IPS-18c (cell line): ENCODE results near the gene RAI14.
"Not testable (repeated sequence)": the region's sequence is repeated elsewhere in the genome, so short reads cannot be mapped to it uniquely, and the experiment has no call there.

Experiments
- H3K4me3 ChIP-seq: 2 replicates; pipeline ENCODE4 v1.7.0; 2013; ENCODE audit warnings: low read depth, mild to moderate bottlenecking, low read length, moderate library complexity; ENCODE audit not compliant: insufficient read depth
- H3K9me3 ChIP-seq: one replicate; pipeline ENCODE4 v1.6.1; 2013; ENCODE audit warnings: mild to moderate bottlenecking, low read length, moderate library complexity; ENCODE audit not compliant: control insufficient read depth, insufficient read depth

RAI14 gene

GRCh38 chr5:34731435-34732232 lies 75.5 kb downstream of the RAI14 start:
- H3K9me3 ChIP-seq: peaks cover 12% of the 10 kb centered on the region
- H3K4me3 ChIP-seq: no peak overlapping the region

- Histone ChIP-seq H3K9me3 (peaks cover 2% of the 10 kb centered on the region), H3K4me3 (no peak overlapping the region)
Observed at GRCh38 chr5:34734326-34734725, 78.2 kb downstream of the RAI14 start.

GRCh38 chr5:34735491-34736426 lies 79.6 kb downstream of the RAI14 start:
- peaks cover 2% of the 10 kb centered on the region for H3K9me3 ChIP-seq
- no peak overlapping the region for H3K4me3 ChIP-seq

GRCh38 chr5:34736445-34737115 lies 80.5 kb downstream of the RAI14 start:
- H3K9me3 ChIP-seq: peaks cover 2% of the 10 kb centered on the region
- no peak overlapping the region for H3K4me3 ChIP-seq

GRCh38 chr5:34737731-34738130 lies 81.6 kb downstream of the RAI14 start:
- peaks cover 2% of the 10 kb centered on the region for H3K9me3 ChIP-seq
- no peak overlapping the region for H3K4me3 ChIP-seq

GRCh38 chr5:34738381-34738780 lies 82.3 kb downstream of the RAI14 start:
- no peak overlapping the region for H3K4me3 ChIP-seq
- H3K9me3 ChIP-seq: peaks cover 2% of the 10 kb centered on the region

- Histone ChIP-seq H3K9me3 (peaks cover 2% of the 10 kb centered on the region), H3K4me3 (no peak overlapping the region)
Observed at GRCh38 chr5:34740389-34740806, 84.3 kb downstream of the RAI14 start.

GRCh38 chr5:34742061-34742460 lies 85.9 kb downstream of the RAI14 start:
- Histone ChIP-seq H3K4me3 (no peak overlapping the region), H3K9me3 (peaks cover under 1% of the 10 kb centered on the region)

GRCh38 chr5:34743878-34744277 lies 87.8 kb downstream of the RAI14 start:
- no peak overlapping the region for H3K4me3 ChIP-seq
- no peaks in the 10 kb centered on the region for H3K9me3 ChIP-seq

- Histone ChIP-seq H3K4me3 (no peak overlapping the region), H3K9me3 (no peaks in the 10 kb centered on the region)
Observed at GRCh38 chr5:34748431-34748830, 92.3 kb downstream of the RAI14 start.

- no peak overlapping the region for H3K4me3 ChIP-seq
Observed at GRCh38 chr5:34749431-34749873, 93.3 kb downstream of the RAI14 start.

GRCh38 chr5:34750206-34750605 lies 94.1 kb downstream of the RAI14 start:
- Histone ChIP-seq H3K4me3 (no peak overlapping the region), H3K9me3 (no peaks in the 10 kb centered on the region)

More at GRCh38 chr5:34749431-34749873, 93.3 kb downstream of the RAI14 start:
- H3K9me3 ChIP-seq: no peaks in the 10 kb centered on the region

- H3K9me3 ChIP-seq: peaks cover 2% of the 10 kb centered on the region
- no peak overlapping the region for H3K4me3 ChIP-seq
Observed at GRCh38 chr5:34751807-34752736, 95.9 kb downstream of the RAI14 start.

- H3K9me3 ChIP-seq, H3K4me3 ChIP-seq: not testable (repeated sequence)
Observed at GRCh38 chr5:34753236-34753635, 97.1 kb downstream of the RAI14 start.

- H3K9me3 ChIP-seq: peaks cover 2% of the 10 kb centered on the region
- no peak overlapping the region for H3K4me3 ChIP-seq
Observed at GRCh38 chr5:34755926-34756325, 99.8 kb downstream of the RAI14 start.

- no peak overlapping the region for H3K4me3 ChIP-seq
- H3K9me3 ChIP-seq: peaks cover 2% of the 10 kb centered on the region
Observed at GRCh38 chr5:34756781-34757624, 100.9 kb downstream of the RAI14 start.
